HG02938 (cell line): ENCODE measurements around the gene OR51Q1.

ENCODE experiments used
- ATAC-seq: cut with Tn5 transposase; IDR thresholded peaks from one replicate; pipeline ENCODE4 v1.9.1; 2021; ENCODE audit warnings: mild to moderate bottlenecking, moderate library complexity; ENCODE audit not compliant: unreplicated experiment

OR51Q1 gene

GRCh38 chr11:5421811-5422210, at the start of gene OR51Q1:
Gene OR51Q1, plus strand, starts transcription at chr11:5422111. Its CDS starts 90 bp downstream, at chr11:5422201.
- ATAC-seq: no peak

GRCh38 chr11:5380740-5381342, 41.1 kb upstream of the OR51Q1 start:
- ATAC-seq: peak; percentile 94

GRCh38 chr11:5383576-5383975, 38.3 kb upstream of the OR51Q1 start, which contains the start of gene OR51M1:
Gene OR51M1, plus strand, starts transcription at chr11:5383812. Its CDS starts 5,587 bp downstream, at chr11:5389399.
- no peak for ATAC-seq

- ATAC-seq: no peak
Measured at GRCh38 chr11:5384335-5384734, 37.6 kb upstream of the OR51Q1 start.

GRCh38 chr11:5390210-5390609, 31.7 kb upstream of the OR51Q1 start:
- ATAC-seq: no peak

- no peak for ATAC-seq
Measured at GRCh38 chr11:5394091-5394490, 27.8 kb upstream of the OR51Q1 start.

GRCh38 chr11:5398936-5399335, 23.0 kb upstream of the OR51Q1 start:
- ATAC-seq: no peak

- ATAC-seq: no peak
Measured at GRCh38 chr11:5405173-5405572, 16.7 kb upstream of the OR51Q1 start.

GRCh38 chr11:5420993-5421392, 918 bp upstream of the OR51Q1 start:
- ATAC-seq: no peak

GRCh38 chr11:5423131-5423530, 1.2 kb downstream of the OR51Q1 start:
- no peak for ATAC-seq

- ATAC-seq: no peak
Measured at GRCh38 chr11:5441414-5441813, 19.5 kb downstream of the OR51Q1 start, which contains the start of gene OR51I1. Gene OR51I1, minus strand, starts transcription at chr11:5441514. Its CDS starts 0 bp downstream, at chr11:5441514.

- ATAC-seq: no peak
Measured at GRCh38 chr11:5443835-5444393, 22.0 kb downstream of the OR51Q1 start.

GRCh38 chr11:5449023-5449422, 27.1 kb downstream of the OR51Q1 start, which contains the start of gene OR51I2:
Gene OR51I2, plus strand, starts transcription at chr11:5449323. Its CDS starts 4,166 bp downstream, at chr11:5453489.
- no peak for ATAC-seq

- no peak for ATAC-seq
Measured at GRCh38 chr11:5449432-5449831, 27.5 kb downstream of the OR51Q1 start.

- ATAC-seq: no peak
Measured at GRCh38 chr11:5460983-5461621, 39.2 kb downstream of the OR51Q1 start.

- ATAC-seq: no peak
Measured at GRCh38 chr11:5467527-5467926, 45.6 kb downstream of the OR51Q1 start.
